UCSD-AML1 (cell line): ENCODE results near the gene AGBL4.
"Not testable (repeated sequence)": the region's sequence is repeated elsewhere in the genome, so short reads cannot be mapped to it uniquely, and the experiment has no call there.

Experiments used
- DNase-seq: peaks from one replicate; lab custom pipeline; 2025; ENCODE audit not compliant: unreplicated experiment; lab: John Stamatoyannopoulos, UW

The AGBL4 gene

GRCh38 chr1:49050041-49050440 lies 973.7 kb downstream of the AGBL4 start:
- no peak for DNase-seq

GRCh38 chr1:49048188-49048587 lies 975.6 kb downstream of the AGBL4 start:
- DNase-seq: no peak

GRCh38 chr1:49046305-49046704 lies 977.4 kb downstream of the AGBL4 start:
- DNase-seq: no peak

- no peak for DNase-seq
Measured at GRCh38 chr1:49045371-49045770, 978.4 kb downstream of the AGBL4 start.

- DNase-seq: no peak
Measured at GRCh38 chr1:49036700-49037099, 987.1 kb downstream of the AGBL4 start.

- no peak for DNase-seq
Measured at GRCh38 chr1:49028396-49028795, 995.4 kb downstream of the AGBL4 start.

- DNase-seq: no peak
Measured at GRCh38 chr1:49026230-49026811, 997.4 kb downstream of the AGBL4 start.

- DNase-seq: no peak
Measured at GRCh38 chr1:49016030-49016977, 1007.5 kb downstream of the AGBL4 start.

- DNase-seq: no peak
Measured at GRCh38 chr1:49013079-49013478, 1010.7 kb downstream of the AGBL4 start.

GRCh38 chr1:49002981-49003380 lies 1020.8 kb downstream of the AGBL4 start:
- not testable (repeated sequence) for DNase-seq

GRCh38 chr1:48999321-48999720 lies 1024.4 kb downstream of the AGBL4 start:
- no peak for DNase-seq

- no peak for DNase-seq
Measured at GRCh38 chr1:48996311-48996710, 1027.4 kb downstream of the AGBL4 start.

GRCh38 chr1:48988633-48989197 lies 1035.0 kb downstream of the AGBL4 start:
- DNase-seq: no peak

GRCh38 chr1:48979940-48980339 lies 1043.8 kb downstream of the AGBL4 start:
- no peak for DNase-seq

- no peak for DNase-seq
Measured at GRCh38 chr1:48978413-48978812, 1045.3 kb downstream of the AGBL4 start.

- DNase-seq: no peak
Measured at GRCh38 chr1:48977273-48977672, 1046.5 kb downstream of the AGBL4 start.

GRCh38 chr1:48969971-48970370 lies 1053.8 kb downstream of the AGBL4 start:
- DNase-seq: no peak

- DNase-seq: no peak
Measured at GRCh38 chr1:48967318-48967717, 1056.4 kb downstream of the AGBL4 start.

GRCh38 chr1:48966583-48966982 lies 1057.2 kb downstream of the AGBL4 start:
- DNase-seq: no peak

GRCh38 chr1:48960320-48960719 lies 1063.4 kb downstream of the AGBL4 start:
- DNase-seq: no peak

GRCh38 chr1:48955774-48956173 lies 1068.0 kb downstream of the AGBL4 start:
- no peak for DNase-seq

- DNase-seq: no peak
Measured at GRCh38 chr1:48953617-48954016, 1070.1 kb downstream of the AGBL4 start.
